Tibial nerve (tissue), 4 donors: ENCODE results near the gene TRIOBP.

Experiments
- CTCF ChIP-seq, 5 experiments: fragments of 200-600 bp in 3 of 5; fragments of 450-650 bp in 2 of 5; sonication (generic) in 3 of 5; IDR thresholded peaks; one replicate each; pipeline ENCODE4 v1.5.1; 2016 to 2019; ENCODE audit warnings: antibody characterized with exemption in 5 of 5, mild to moderate bottlenecking in 3 of 5, moderate library complexity in 2 of 5
- EP300 ChIP-seq, 2 donors: sonication (generic); formaldehyde crosslinking; IDR thresholded peaks; one replicate each; pipeline ENCODE4 v1.6.1; 2017; ENCODE audit warnings: antibody characterized with exemption in 2 of 2, mild to moderate bottlenecking in 1 of 2
- POLR2A ChIP-seq, 2 donors: fragments of 450-650 bp; IDR thresholded peaks; one replicate each; pipeline ENCODE4 v1.6.1; 2017; ENCODE audit warnings: antibody characterized with exemption in 2 of 2, mild to moderate bottlenecking in 2 of 2, moderate library complexity in 2 of 2

- TF ChIP-seq CTCF (IDR thresholded peaks at IDR 0.05) = no peak
- no peak for TF ChIP-seq POLR2A (IDR thresholded peaks at IDR 0.05)
- TF ChIP-seq EP300 (IDR thresholded peaks at IDR 0.05) = no peak
These were observed 79.8 kb downstream of the TRIOBP start for GRCh38 chr22:37776639-37777005.
